ENCODE measurements around the gene SLX9. TPM values are rescaled to one million over a fixed set of nuclear protein-coding genes. Genes with fewer than 3 reads are reported as not detected.

SLX9 gene
- total RNA-seq, 1 donor from 2014 or later = 8.3 TPM

DNA sequence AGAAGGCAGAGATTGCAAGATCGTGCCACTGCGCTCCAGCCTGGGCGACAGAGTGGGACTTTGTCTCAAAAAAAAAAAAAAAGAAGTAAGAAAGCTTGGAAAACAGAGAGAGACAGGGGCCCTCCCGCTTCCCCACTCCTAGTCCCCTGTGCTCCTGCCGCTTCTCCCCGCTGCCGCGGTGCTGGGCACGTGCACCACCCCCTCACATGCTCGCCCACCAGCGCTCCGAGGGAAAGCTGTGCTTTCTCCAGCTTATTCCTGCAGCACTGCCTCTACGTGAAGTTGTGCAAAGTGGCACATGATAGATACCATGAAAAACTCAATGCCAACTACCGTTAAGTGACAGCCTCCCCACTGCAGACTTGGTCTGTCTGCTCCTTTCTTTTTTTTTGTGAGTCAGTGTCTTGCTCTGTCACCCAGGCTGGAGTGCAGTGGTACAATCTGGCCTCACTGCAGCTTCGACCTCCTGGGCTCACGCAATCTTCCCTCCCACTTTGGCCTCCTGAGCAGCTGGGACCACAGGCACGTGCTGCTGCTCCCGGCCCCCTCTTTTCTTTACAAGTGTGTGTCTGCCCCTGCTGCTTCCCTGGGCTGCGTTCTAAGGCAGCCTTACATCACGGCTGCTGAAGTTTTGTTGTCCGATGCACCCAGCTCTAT, 15.4 kb downstream of the SLX9 start:
- H3K4me1 ChIP-seq = peaks cover 26% of the 10 kb centered on the region
- H3K27ac ChIP-seq = no peak overlapping the region
- TF ChIP-seq, protein P1, sequence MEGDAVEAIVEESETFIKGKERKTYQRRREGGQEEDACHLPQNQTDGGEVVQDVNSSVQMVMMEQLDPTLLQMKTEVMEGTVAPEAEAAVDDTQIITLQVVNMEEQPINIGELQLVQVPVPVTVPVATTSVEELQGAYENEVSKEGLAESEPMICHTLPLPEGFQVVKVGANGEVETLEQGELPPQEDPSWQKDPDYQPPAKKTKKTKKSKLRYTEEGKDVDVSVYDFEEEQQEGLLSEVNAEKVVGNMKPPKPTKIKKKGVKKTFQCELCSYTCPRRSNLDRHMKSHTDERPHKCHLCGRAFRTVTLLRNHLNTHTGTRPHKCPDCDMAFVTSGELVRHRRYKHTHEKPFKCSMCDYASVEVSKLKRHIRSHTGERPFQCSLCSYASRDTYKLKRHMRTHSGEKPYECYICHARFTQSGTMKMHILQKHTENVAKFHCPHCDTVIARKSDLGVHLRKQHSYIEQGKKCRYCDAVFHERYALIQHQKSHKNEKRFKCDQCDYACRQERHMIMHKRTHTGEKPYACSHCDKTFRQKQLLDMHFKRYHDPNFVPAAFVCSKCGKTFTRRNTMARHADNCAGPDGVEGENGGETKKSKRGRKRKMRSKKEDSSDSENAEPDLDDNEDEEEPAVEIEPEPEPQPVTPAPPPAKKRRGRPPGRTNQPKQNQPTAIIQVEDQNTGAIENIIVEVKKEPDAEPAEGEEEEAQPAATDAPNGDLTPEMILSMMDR (IDR thresholded peaks at IDR 0.05) = no peak
- no peak for TF ChIP-seq POLR2AphosphoS5 (IDR thresholded peaks at IDR 0.05; ENCODE audit: insufficient read depth in 1 of 2, low read depth in 1 of 2)
- TF ChIP-seq POLR2A (IDR thresholded peaks at IDR 0.05) = no peak
- no peak for DNase-seq (ENCODE audit: extremely low spot score in 2 of 2)
- H3K4me3 ChIP-seq = no peak overlapping the region
- H3K36me3 ChIP-seq = no peaks in the 10 kb centered on the region
- H3K9me3 ChIP-seq = no peaks in the 10 kb centered on the region
- intact Hi-C loops (cut with DNase I) = loop anchor here (10.0 kb wide), 1 partner anchor 490 kb away; no protein-coding TSS in a partner anchor
- no peaks in the 10 kb centered on the region for H3K27me3 ChIP-seq

DNA sequence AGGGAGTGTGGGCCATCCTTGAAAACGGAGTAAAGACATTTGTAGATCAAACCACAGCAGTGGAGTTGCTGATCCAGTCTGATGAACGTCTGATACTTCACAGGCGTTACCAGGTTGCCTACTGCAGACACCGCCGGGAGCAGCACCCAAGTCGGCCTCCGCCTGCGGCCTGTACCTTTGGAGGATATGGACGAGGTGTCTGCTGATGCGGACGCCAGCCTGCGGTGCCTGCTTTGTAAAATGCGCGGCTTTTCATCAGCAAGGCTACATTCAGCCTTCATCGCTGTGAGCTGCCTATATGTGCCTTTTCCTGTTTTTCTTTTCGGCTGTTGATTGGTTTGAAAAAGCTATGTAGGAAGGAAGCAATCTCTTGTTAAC, 16.0 kb downstream of the SLX9 start:
- H3K36me3 ChIP-seq = no peaks in the 10 kb centered on the region
- DNase-seq (ENCODE audit: extremely low spot score in 2 of 2) = no peak
- intact Hi-C loops (cut with DNase I) = loop anchor here (10.0 kb wide), 1 partner anchor 489 kb away; no protein-coding TSS in a partner anchor
- H3K4me3 ChIP-seq = no peak overlapping the region
- H3K4me1 ChIP-seq = peaks cover 24% of the 10 kb centered on the region
- no peak for TF ChIP-seq POLR2A (IDR thresholded peaks at IDR 0.05)
- TF ChIP-seq POLR2AphosphoS5 (IDR thresholded peaks at IDR 0.05; ENCODE audit: insufficient read depth in 1 of 2, low read depth in 1 of 2) = no peak
- TF ChIP-seq, protein P1 (IDR thresholded peaks at IDR 0.05) = no peak
- no peak overlapping the region for H3K27ac ChIP-seq
- H3K27me3 ChIP-seq = no peaks in the 10 kb centered on the region
- H3K9me3 ChIP-seq = no peaks in the 10 kb centered on the region

DNA sequence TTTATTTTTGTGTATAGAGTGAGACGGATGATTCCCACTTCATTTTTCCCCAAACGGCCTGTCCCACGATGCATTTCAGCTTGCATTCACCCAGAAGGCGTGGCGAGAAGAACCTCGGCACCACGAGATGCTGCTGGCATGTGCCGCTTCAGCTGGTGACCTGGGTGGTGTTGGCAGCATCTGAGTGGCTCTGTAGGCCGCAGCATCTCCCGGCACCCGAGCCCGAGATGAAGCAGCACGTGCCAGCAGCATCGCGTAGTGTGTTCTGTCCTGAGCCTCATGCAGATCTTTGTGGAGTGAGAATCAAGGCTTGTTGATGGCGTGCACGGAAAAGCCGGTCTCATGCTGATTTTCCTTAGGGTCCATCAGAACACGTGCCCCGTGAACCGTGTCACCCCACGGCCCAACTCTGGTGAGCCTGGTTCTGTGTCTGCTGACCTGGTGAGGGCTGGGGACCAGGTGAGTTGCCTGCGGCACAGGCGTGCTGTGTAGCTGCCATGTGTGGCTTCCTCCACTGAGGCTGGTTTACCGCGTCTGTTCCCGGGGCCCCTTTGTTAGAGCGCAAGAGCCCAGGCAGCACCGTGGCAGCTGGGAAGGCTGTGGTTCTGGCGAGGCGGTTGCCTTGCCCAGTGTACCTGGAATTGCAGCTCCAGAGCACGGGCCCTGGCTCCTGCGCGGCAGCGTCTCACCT, 16.7 kb downstream of the SLX9 start:
- H3K36me3 ChIP-seq = no peaks in the 10 kb centered on the region
- intact Hi-C loops (cut with DNase I) = loop anchor here (10.0 kb wide), 1 partner anchor 488 kb away; no protein-coding TSS in a partner anchor
- no peaks in the 10 kb centered on the region for H3K9me3 ChIP-seq
- TF ChIP-seq POLR2A (IDR thresholded peaks at IDR 0.05) (no peak), POLR2AphosphoS5 (IDR thresholded peaks at IDR 0.05; ENCODE audit: insufficient read depth in 1 of 2, low read depth in 1 of 2) (no peak)
- TF ChIP-seq, protein P1 (IDR thresholded peaks at IDR 0.05) = no peak
- no peak overlapping the region for H3K4me3 ChIP-seq
- H3K4me1 ChIP-seq = peaks cover 24% of the 10 kb centered on the region
- H3K27ac ChIP-seq = no peak overlapping the region
- no peaks in the 10 kb centered on the region for H3K27me3 ChIP-seq
- no peak for DNase-seq (ENCODE audit: extremely low spot score in 2 of 2)

DNA sequence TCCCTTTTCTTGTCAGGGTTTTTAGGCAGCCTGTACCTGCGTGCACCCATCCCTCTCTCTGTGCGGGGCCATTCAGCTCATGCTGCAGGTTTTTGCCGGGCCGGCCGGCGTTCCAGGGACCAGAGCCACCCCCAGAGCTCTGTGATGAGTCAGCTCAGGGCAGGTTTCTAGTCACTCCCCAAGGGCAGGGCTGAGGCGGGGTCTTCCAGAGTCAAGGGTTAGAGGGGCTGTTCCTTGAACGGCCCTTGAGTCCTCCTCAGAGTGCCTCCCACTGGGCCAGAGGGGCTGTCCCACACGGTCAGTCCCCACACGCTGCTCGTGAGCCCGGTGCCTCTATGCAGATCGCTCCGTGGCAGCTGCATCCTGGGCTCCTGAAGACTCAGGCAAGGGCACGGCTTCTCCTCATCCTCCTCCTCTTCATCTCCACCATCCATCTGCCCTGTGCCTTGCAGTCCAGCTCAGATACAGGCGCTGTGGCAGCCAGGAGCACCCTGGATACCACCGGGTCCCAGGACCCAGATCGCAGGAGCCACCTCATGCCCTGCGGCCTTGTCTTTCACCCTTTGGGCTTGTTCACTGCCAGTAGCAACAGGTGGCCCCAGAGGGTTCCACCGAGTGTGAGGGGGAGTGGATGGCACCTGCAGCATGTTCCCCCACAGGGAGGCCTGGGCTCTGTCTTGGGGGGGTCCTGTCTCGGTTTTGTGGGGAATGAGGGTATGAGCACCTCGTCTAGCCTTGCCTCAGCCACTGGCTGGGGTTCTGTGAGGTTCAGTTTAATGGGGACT, 17.4 kb downstream of the SLX9 start:
- Histone ChIP-seq H3K36me3 (no peaks in the 10 kb centered on the region), H3K27me3 (no peaks in the 10 kb centered on the region), H3K4me3 (no peak overlapping the region), H3K4me1 (peaks cover 24% of the 10 kb centered on the region), H3K27ac (no peak overlapping the region), H3K9me3 (no peaks in the 10 kb centered on the region)
- no peak for DNase-seq (ENCODE audit: extremely low spot score in 2 of 2)
- intact Hi-C loops (cut with DNase I) = loop anchor here (10.0 kb wide), 1 partner anchor 488 kb away; no protein-coding TSS in a partner anchor
- no peak for TF ChIP-seq POLR2A (IDR thresholded peaks at IDR 0.05)
- no peak for TF ChIP-seq POLR2AphosphoS5 (IDR thresholded peaks at IDR 0.05; ENCODE audit: insufficient read depth in 1 of 2, low read depth in 1 of 2)
- TF ChIP-seq, protein P1 (IDR thresholded peaks at IDR 0.05) = no peak
